IPS DF 19.7 (cell line): ENCODE data around the gene SGIP1.
A peak's percentile ranks its signal among the peaks of the same experiment; 100 is the strongest.
"Not testable (repeated sequence)": the region's sequence is repeated elsewhere in the genome, so short reads cannot be mapped to it uniquely, and the experiment has no call there.

Source experiments
- DNase-seq: peaks from one replicate; pipeline ENCODE4 v3.0.0-alpha.2; 2013; ENCODE audit warnings: low read depth, low spot score

SGIP1 gene

DNA sequence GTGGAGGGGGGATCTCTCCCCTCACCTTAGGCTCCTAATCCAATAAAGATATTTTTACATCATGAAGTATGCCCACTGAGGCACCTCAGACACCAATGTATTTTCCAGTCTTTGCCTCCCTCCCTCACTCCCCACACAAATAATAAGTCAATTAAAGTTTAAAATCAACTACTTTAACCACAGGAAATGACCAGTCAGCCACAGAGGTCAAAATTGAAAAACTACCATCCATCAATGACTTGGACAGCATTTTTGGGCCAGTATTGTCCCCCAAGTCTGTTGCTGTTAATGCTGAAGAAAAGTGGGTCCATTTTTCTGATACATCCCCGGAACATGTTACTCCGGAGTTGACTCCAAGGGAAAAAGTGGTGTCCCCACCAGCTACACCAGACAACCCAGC is 147.7 kb downstream of the SGIP1 start:
- DNase-seq, result no peak

DNA sequence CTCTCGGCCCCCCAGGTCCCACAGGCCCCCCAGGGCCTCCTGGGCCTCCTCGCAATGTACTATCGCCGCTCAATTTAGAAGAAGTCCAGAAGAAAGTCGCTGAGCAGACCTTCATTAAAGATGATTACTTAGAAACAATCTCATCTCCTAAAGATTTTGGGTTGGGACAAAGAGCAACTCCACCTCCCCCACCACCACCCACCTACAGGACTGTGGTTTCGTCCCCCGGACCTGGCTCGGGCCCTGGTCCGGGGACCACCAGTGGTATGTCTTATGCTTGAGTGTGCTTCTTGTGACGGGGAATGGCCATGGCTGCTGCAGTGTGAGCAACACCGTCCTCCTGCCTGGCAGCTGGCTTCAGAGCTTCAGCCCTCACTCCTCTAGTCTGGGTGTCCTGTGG is 148.2 kb downstream of the SGIP1 start:
- no peak for DNase-seq

DNA sequence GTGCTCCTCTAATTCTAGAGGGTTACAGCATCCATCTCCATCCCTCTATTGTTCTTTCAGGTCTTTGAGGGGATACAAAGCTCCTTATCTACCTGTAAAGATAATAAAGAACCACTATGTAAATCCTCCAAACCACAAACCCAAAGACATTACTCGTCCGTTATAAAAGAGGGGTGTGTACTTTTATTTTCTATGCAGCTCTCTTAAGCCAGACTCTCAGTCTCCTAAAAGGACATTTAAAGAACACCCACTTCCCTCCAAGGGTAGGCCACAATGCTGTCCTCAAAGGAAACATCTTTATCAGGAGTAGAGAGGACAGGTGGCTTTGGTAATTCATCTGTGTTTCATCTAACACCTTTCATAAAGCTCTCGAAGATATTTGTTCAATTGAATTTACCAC is 150.4 kb downstream of the SGIP1 start:
- DNase-seq, result no peak

DNA sequence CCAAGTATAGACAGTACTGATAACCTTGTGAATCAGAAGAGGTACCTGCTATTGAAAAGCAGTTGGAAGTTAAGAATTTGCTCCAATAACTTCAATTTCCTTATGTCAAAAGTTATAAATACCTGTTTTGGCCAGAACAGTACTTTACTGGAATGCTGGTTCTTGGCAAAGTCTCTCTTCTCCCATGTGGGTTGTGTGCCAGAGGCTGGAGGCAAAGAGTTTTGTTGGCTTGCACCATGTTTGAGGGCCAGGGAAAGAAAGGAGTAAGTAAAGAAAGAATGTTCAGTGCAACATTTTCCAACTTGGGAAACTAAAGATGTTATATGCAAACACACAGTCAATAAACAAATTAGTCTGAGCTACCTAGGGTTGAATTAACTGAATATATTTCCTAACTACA is 151.3 kb downstream of the SGIP1 start:
- no peak for DNase-seq

DNA sequence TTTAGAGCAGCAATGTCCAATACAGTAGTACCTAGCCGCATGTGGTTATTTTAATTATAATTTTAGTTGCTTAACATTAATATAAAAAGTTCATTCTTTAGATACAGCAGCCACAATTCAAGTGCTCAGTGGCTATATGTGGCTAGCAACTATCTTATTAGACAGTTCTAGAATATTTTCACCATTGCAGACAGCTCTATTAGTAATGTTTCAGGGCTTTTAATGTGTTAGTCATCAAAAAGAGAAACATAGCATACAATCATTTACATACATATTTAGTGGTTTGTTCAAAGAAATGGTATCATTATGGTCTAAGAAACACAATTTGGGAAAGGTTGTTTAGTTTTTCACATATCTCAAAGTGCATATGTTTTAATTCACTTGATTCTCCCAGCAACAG is 151.7 kb downstream of the SGIP1 start:
- DNase-seq, result no peak

DNA sequence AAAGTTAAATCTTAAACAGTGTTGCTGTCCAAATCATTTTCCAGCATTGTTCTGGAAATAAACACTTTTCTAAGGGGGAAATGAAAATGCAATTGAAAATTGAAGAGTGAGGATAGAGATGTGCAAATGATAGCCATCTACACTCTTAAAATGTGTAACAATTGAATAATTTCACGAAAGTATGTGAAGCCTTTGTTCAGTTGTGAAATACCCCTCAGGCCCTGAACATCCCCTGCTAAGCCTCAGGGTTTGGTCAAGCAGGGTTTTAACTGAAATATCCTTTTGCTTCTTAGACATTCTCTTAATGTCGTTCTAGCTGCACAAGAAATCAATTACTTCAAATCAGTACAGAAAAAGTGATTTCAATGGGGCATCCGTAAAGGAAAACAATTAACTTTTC is 152.5 kb downstream of the SGIP1 start:
- DNase-seq, result no peak

DNA sequence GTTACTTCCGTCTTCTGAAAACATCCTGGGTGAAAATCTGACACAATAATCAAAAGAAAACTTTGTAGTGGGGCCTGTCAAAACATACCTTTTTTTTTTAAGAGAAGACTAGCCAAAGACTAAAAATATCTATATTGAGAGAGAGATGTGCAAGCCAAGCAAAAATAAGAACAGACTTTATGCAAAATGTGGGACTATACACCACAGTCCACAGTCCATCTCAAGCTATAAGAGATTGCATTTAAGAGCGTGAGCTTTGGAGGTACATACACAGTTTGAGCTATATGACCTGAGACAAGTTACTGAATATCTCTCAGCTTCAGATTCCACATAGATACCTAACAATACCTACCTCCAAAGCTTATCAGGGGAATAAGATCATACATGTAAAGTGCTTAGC is 153.4 kb downstream of the SGIP1 start:
- DNase-seq, result no peak

DNA sequence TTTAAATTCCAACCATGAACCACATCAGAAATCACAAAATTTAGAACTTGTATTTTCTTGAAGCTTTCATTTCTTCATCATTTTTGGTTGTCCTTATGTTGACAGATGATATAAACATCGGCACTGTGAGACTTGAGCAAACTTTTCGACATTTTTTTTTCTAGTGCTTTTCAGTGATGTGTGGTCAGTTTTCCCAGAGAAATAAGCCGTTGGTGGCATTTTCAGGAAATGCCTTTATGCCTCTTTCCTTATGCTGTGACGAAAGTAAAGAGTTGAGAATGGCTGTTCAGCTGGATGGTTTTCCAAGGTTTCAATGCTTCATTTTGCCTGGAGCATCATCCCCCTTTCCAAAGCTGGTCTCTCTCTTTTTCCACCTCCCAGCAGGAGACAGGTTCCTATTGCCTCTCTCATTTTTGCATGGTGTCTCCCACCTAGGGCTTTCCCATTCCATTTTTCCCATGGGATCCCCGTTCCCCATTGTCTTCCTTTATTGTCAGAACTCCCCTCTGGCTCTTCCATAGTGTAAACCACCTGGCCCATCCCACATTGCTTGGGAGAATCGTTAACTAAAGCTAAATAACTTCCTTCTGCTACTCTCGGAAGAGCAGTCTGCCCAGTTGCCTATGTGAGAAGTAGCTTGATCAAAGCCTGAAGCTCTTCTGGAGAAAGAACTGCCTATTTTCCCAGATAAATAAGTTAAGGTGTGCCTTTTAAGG is 156.9 kb downstream of the SGIP1 start:
- DNase-seq, result no peak

DNA sequence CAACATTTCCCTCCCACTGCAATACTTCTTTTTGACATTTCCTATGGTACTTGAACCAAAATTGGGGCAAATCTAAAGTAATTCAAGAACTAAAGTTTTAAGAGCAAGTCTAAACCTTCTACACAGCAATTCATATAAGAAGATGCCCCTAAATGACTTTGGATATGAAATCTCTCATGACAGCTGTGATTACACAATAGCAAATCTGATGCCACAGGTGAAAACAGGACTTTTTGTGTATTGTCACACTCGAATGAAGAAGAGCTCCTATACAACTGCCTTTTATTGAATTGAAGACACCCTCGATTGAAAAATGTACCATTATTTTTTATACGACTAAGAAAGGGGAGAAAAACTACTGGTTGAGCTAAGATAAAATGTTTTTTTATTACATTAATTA is 158.7 kb downstream of the SGIP1 start:
- no peak for DNase-seq

DNA sequence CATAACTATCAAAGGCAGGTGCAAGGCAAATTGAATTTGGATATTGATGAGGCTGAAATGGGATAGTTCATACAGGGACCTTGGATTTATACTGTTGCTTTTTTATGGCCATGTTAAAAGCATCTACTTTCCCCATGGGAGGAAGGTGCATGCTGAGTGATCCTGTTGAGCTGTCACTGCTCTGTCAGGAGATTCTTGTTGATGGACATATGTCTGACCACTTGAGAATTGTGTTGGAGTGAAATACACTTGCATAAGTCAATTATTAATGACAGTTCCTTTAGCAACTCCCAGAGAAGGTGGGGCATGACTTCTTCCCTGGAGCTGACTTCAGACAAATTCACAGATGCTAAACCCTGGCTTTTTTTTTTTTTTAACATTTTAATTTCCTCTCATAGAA is 159.9 kb downstream of the SGIP1 start:
- DNase-seq, result no peak

DNA sequence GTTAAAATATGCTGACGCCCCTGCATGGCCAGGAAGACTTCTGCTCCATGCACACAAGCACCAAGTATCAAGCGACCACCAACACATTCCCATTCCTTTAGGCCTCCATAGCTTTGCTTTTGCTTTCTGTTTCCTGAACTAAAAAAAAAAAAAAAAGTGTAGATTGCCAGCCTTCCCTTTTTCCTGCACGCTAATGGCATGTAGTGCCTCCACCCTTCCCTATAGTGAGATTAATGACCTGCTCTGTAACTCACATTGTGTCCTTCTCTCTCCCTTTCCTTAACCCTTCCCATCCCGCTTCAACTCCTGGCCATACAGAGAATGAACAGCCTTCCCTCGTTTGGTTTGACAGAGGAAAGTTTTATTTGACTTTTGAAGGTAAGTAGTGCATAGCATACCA is 161.2 kb downstream of the SGIP1 start:
- no peak for DNase-seq

DNA sequence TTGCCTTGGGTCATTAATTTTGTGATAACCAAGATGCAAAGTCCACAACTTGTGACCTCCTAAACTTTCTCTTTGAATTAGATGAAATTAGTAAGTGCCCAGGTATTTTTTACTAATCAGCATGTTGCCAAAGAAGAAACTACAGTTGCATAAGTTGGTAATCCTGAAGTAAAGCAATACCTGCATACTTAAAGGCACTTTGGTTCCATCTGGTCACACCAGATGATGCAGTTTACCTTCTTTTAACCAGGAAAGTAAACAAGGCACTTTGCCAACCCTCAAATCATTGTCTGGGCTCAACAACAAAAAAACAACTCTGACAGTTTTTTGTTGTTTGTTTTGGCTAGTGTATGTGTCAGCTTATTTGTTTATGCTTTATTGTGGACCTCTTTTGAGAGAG is 162.8 kb downstream of the SGIP1 start:
- DNase-seq, result no peak

DNA sequence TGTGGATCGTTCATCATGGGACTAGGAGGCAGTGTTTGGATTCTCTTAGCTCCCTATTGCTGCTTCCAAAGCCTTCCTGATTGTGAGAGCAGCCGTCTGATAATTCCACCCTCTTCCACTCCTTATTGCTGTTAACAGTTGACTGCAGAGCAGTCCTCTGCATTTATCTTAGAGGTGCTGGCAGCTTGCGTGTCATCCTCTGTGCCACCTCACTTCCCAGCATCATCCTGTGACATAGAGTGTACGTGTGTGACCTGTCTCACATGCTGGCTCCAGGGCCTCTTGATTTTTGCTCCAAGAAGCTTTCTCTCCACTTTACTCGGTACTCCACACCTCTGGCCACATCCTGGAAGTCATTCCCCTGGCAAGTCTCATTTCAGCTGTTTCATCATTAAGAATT is 165.3 kb downstream of the SGIP1 start:
- no peak for DNase-seq

DNA sequence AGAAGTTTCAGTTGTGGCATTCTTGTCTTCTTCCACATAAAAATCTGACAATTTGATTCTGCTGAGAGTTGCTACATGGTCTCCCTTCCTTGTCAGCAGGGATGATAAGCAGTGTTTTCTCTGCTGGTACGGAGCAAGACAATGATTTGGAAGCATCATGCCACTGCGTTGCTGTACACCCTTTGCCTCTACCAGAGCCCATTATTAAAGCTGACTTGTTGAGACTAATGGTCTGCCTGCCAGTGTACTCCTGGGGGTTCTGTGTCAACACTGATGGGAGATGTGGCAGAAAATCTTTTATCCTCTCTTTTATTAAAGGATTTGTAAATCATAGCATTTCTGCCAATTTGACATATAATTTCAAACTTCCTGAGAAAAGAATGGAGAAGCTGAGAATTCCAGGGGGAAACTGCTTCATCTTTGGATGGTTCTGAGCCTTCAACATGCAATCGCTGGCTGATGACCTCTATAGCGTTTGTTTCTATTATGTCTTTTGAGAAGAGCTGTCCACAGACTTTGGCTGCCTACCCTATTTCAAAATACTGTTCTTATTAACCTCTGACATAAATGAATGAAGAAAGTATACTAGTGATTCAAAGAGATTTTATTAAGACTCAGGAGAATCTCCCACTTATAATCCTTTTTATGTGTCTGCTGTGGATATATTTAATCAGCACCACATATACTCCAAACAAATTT is 170.4 kb downstream of the SGIP1 start:
- no peak for DNase-seq

DNA sequence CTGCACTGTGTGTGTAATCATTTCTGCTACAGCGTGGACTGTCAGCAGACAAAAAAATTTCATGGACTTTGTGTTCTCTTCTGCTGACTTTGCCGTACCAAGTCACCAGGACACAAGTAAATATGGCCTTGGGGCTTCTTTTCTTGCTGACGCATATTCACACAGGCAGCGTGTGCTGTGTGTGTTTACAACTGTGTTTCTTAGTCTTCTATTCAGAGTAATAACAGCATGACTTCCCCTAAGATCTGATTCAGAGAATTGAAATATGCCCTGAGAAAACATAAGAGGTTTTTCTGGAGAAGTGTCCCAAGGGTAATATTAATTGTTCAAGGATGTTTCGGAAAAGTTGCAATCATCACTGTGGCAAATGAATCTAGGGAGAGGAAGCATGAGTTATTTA is 171.2 kb downstream of the SGIP1 start:
- no peak for DNase-seq

DNA sequence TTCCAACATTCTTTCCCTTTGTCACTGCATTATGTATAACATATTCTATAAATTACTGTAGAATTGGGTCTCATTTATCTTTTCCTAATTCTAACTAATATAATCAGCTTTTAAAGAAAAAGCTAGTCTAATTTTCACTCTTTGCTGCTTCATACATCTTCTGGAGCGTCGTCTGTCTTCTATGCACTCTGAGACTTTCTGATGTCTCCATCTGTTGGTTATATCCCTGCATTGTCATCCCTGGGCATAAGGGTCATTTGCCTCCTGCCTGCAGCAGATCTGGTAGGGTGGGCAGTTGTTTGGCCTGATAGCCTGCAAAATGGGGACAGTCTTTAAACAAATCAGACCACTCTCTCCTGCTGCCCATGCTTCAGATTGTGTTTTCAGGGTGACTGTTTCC is 177.5 kb downstream of the SGIP1 start:
- no peak for DNase-seq

DNA sequence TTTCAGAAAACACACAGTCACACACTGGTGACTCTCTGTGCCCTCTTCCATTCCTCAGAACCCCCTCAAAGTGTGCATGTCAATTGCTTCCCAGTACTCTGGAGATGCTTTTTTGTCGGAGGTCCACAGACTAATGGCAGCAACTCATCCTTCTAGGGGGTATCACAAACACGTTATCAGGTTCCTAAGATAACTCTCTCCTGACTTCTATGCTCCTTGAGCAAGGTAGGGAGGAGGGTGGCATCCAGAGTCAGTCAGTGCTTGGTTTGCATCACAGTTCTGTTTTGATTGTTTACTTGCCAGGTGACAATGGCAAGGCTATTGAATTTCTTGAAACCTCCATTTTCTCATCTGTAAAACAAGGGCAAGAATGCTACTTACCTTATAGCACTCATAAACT is 178.9 kb downstream of the SGIP1 start:
- no peak for DNase-seq

DNA sequence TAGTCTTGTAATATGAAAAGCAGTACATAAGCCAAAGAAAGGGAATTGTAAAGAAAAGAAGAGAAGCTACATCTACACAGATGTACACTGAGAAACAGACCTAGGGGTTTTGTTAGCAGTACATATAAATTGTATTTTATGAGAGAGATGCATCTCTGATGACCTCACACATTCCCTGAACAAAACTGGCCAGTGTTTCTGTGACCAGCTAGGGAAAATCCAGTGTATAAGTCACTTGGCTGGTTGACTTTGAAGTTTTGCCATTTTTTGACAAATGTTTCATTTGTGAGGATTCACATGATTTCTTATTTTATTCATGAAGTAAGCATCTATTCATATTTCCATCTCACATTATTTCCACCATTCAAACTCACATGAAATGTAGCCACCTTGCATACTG is 190.0 kb downstream of the SGIP1 start:
- no peak for DNase-seq

DNA sequence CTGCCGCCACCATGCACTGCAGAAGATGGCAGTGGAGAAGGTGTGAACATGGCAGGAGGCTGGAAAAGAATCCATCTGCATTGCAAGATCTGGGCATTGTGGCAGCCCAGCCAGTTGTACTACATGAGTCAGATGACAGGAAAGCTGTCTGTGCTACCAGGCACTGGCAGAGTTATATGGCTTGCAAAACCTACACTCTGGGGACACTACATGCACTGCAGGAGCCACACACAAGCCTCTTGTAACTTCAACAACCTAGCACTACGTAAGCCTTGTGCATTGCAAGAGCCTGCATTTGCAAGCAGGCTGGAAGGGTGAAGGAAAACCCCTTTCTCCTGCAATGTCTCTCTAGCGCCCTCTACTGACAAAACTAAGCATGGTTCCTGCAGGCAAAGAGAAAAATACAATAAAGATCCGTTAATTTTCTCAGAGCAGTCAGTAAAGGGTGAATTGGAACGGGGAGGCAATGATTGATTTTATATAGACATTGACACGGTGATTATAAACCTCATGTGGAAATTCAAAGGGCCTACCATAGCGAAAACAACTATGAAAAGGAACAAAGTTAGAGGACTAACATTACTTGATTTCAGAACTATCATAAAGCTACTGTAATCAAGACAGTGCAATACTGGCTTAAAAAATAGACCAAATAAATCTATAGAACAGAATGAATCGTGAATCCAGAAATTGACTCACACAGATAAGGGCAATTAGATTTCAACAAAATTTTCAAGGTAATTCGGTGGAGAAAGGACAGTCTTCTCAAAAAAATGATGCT is 192.1 kb downstream of the SGIP1 start:
- peak; percentile 54 for DNase-seq

DNA sequence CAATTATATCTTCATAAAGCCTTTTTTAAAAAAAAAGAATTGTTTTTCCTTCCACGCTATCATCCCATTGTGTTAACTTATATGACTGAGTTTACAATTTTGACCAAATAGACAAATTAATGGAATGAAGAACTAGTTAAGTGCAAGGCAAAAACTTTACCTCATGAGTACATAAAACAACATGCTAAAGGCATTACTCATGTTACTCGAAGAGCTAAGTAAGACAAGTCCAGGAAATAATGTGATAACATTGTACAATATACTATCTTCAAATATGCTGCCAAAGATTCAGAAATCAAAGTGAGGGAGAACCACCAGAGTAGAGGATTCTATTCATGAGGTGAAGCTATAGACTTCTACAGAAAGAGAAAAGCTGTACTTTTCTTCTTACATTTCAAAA is 194.1 kb downstream of the SGIP1 start:
- no peak for DNase-seq

DNA sequence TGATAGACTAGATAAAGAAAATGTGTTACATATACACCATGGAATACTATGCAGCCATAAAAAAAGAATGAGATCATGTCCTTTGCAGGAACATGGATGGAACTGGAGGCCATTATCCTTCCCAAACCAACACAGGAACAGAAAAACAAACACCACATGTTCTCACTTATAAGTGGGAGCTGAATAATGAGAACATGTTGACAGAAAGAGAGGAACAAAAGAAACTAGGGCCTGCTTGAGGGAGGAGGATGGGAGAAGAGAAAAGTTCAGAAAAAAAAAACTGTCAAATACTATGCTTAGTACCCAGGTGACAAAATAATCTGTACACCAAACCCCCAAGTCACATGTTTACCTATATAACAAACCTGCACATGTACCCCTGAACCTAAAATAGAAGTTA is 194.8 kb downstream of the SGIP1 start:
- not testable (repeated sequence) for DNase-seq

DNA sequence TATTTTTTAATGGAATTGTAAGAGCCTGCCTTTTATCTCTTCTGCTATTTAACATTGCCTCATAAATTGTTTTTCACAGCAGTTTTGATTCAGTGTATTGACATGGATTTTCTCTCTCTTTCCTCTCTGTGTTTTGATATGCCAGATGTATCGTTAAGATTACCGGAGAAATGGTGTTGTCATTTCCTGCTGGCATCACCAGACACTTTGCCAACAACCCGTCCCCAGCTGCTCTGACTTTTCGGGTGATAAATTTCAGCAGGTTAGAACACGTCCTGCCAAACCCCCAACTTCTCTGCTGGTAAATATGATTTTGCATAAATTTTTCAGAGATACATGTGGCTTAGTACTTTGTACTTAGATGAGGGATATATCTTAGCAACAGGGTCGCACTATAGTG is 195.2 kb downstream of the SGIP1 start:
- no peak for DNase-seq

DNA sequence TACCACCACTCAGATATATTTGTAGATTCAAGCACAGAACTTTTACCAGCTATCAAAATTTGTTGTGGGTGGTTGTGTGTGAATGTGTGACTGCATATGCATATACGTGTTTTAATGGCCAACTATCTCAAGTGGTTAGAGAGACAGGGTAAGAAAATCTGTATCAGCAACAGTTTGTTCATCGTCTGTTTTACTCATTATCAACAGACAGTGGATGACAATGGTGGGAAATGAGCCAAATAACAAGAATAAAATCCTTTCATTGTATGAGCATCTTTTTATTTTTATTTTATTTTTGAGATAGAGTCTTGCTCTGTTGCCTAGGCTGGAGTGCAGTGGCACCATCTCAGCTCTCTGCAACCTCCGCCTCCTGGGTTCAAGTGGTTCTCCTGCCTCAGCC is 195.6 kb downstream of the SGIP1 start:
- no peak for DNase-seq
